HEK293 (cell line): Measurements from ENCODE around the gene GMPPA.

Source experiments
- CTCF ChIA-PET: fragments of 350-600 bp; formaldehyde crosslinking; extraction: SDS; loops from one replicate; lab custom pipeline; 2021; ENCODE audit warnings: antibody characterized with exemption; lab: Yijun Ruan, JAX
- POLR2A ChIA-PET: fragments of 300-600 bp; formaldehyde crosslinking; extraction: SDS; loops from one replicate; lab custom pipeline; 2020; ENCODE audit warnings: antibody characterized with exemption, inconsistent platforms; lab: Yijun Ruan, JAX
- H3K27ac ChIP-seq: fragments of 200-500 bp; sonication (Bioruptor generic); 2 replicates; pipeline ENCODE4 v1.5.1; 2014; ENCODE audit warnings: low read depth, low read length, control low read depth, inconsistent platforms; ENCODE audit errors: extremely low read depth
- H3K36me3 ChIP-seq, 2 experiments: fragments of 200-500 bp in 1 of 2; sonication (Bioruptor generic) in 1 of 2; 1 replicate in 1 of 2; 2 replicates in 1 of 2; pipeline ENCODE4 v1.5.1; 2014 to 2017; ENCODE audit warnings: inconsistent platforms in 2 of 2, low read length in 2 of 2; ENCODE audit not compliant: control insufficient read depth in 2 of 2, insufficient read depth in 1 of 2
- H3K4me1 ChIP-seq: fragments of 200-500 bp; sonication (Bioruptor generic); 2 replicates; pipeline ENCODE4 v1.5.1; 2014; ENCODE audit warnings: mild to moderate bottlenecking, low read length, inconsistent platforms; ENCODE audit not compliant: control insufficient read depth, insufficient read depth
- H3K4me3 ChIP-seq: 2 replicates; pipeline ENCODE4 v1.5.1; 2011; ENCODE audit warnings: low read depth, mild to moderate bottlenecking, control low read depth, low read length, moderate library complexity
- H3K9me3 ChIP-seq: fragments of 200-500 bp; sonication (Bioruptor generic); 2 replicates; pipeline ENCODE4 v1.5.1; 2014; ENCODE audit warnings: low read depth, low read length, inconsistent platforms; ENCODE audit not compliant: control insufficient read depth, insufficient read depth
- ATF2 ChIP-seq: fragments of 450-650 bp; formaldehyde crosslinking; IDR thresholded peaks from 2 replicates; pipeline ENCODE4 v1.5.1; 2016; ENCODE audit warnings: missing biosample characterization, missing genetic modification characterization, low read depth
- EGR2 ChIP-seq: fragments of 450-650 bp; formaldehyde crosslinking; IDR thresholded peaks from 2 replicates; pipeline ENCODE4 v1.5.1; 2016; ENCODE audit warnings: low read depth, missing biosample characterization, missing genetic modification characterization
- GLIS2 ChIP-seq: fragments of 450-650 bp; formaldehyde crosslinking; IDR thresholded peaks from 2 replicates; pipeline ENCODE4 v1.5.1; 2016; ENCODE audit warnings: missing biosample characterization, missing genetic modification characterization
- HOXD13 ChIP-seq: sonication (generic); formaldehyde crosslinking; IDR thresholded peaks from 2 replicates; pipeline ENCODE4 v1.8.0; 2022; ENCODE audit warnings: missing genetic modification reagents, borderline replicate concordance
- KLF1 ChIP-seq: fragments of 450-650 bp; formaldehyde crosslinking; IDR thresholded peaks from 2 replicates; pipeline ENCODE4 v1.5.1; 2016; ENCODE audit warnings: missing biosample characterization, missing genetic modification characterization
- PBX3 ChIP-seq: sonication (generic); formaldehyde crosslinking; IDR thresholded peaks from 2 replicates; pipeline ENCODE4 v1.8.1; 2022; ENCODE audit warnings: mild to moderate bottlenecking, moderate library complexity, missing genetic modification reagents
- SP2 ChIP-seq: fragments of 450-650 bp; formaldehyde crosslinking; IDR thresholded peaks from 2 replicates; pipeline ENCODE4 v1.5.1; 2016; ENCODE audit warnings: missing biosample characterization, missing genetic modification characterization
- ZBTB7A ChIP-seq: fragments of 450-650 bp; formaldehyde crosslinking; IDR thresholded peaks from 2 replicates; pipeline ENCODE4 v1.5.1; 2016; ENCODE audit warnings: low read depth, missing biosample characterization, missing genetic modification characterization
- ZFP69B ChIP-seq: fragments of 450-650 bp; formaldehyde crosslinking; IDR thresholded peaks from 2 replicates; pipeline ENCODE4 v1.5.1; 2016; ENCODE audit warnings: missing biosample characterization, missing genetic modification characterization
- ZIC2 ChIP-seq: fragments of 450-650 bp; formaldehyde crosslinking; IDR thresholded peaks from 2 replicates; pipeline ENCODE4 v1.5.1; 2016; ENCODE audit warnings: missing biosample characterization, missing genetic modification characterization
- ZNF404 ChIP-seq: fragments of 450-650 bp; formaldehyde crosslinking; IDR thresholded peaks from 2 replicates; pipeline ENCODE4 v1.5.1; 2017; ENCODE audit warnings: missing biosample characterization, missing genetic modification characterization
- ZNF561 ChIP-seq: fragments of 450-650 bp; IDR thresholded peaks from 2 replicates; pipeline ENCODE4 v1.5.1; 2018; ENCODE audit warnings: missing biosample characterization, missing genetic modification characterization, borderline replicate concordance
- ZNF585B ChIP-seq: fragments of 450-650 bp; formaldehyde crosslinking; IDR thresholded peaks from 2 replicates; pipeline ENCODE4 v1.5.1; 2016; ENCODE audit warnings: missing biosample characterization, missing genetic modification characterization
- ZNF600 ChIP-seq: fragments of 450-650 bp; formaldehyde crosslinking; IDR thresholded peaks from 2 replicates; pipeline ENCODE4 v1.5.1; 2016; ENCODE audit warnings: missing biosample characterization, missing genetic modification characterization
- ZNF677 ChIP-seq: fragments of 450-650 bp; IDR thresholded peaks from 2 replicates; pipeline ENCODE4 v1.5.0; 2018; ENCODE audit warnings: missing biosample characterization, mild to moderate bottlenecking, missing genetic modification characterization, moderate library complexity
- ZNF76 ChIP-seq: fragments of 450-650 bp; formaldehyde crosslinking; IDR thresholded peaks from 2 replicates; pipeline ENCODE4; 2016; ENCODE audit warnings: low read depth, missing biosample characterization, missing genetic modification characterization, borderline replicate concordance
- ZNF791 ChIP-seq: fragments of 450-650 bp; formaldehyde crosslinking; IDR thresholded peaks from 2 replicates; pipeline ENCODE4 v1.5.1; 2016; ENCODE audit warnings: missing biosample characterization, missing genetic modification characterization
- ZSCAN30 ChIP-seq: fragments of 450-650 bp; IDR thresholded peaks from 2 replicates; pipeline ENCODE4 v1.5.1; 2018; ENCODE audit warnings: missing biosample characterization, mild to moderate bottlenecking, missing genetic modification characterization, moderate library complexity
- TF ChIP-seq, protein P1 (sequence below): fragments of 450-650 bp; formaldehyde crosslinking; IDR thresholded peaks from 2 replicates; pipeline ENCODE4 v1.5.1; 2016; ENCODE audit warnings: missing biosample characterization, missing genetic modification characterization
- TF ChIP-seq, protein P2 (sequence below): fragments of 450-650 bp; formaldehyde crosslinking; IDR thresholded peaks from 2 replicates; pipeline ENCODE4 v1.5.1; 2016; ENCODE audit warnings: missing biosample characterization, missing genetic modification characterization

The GMPPA gene

GRCh38 chr2:219453671-219454590 is 44.8 kb upstream of the GMPPA start (continued):
- TF ChIP-seq, protein P1, sequence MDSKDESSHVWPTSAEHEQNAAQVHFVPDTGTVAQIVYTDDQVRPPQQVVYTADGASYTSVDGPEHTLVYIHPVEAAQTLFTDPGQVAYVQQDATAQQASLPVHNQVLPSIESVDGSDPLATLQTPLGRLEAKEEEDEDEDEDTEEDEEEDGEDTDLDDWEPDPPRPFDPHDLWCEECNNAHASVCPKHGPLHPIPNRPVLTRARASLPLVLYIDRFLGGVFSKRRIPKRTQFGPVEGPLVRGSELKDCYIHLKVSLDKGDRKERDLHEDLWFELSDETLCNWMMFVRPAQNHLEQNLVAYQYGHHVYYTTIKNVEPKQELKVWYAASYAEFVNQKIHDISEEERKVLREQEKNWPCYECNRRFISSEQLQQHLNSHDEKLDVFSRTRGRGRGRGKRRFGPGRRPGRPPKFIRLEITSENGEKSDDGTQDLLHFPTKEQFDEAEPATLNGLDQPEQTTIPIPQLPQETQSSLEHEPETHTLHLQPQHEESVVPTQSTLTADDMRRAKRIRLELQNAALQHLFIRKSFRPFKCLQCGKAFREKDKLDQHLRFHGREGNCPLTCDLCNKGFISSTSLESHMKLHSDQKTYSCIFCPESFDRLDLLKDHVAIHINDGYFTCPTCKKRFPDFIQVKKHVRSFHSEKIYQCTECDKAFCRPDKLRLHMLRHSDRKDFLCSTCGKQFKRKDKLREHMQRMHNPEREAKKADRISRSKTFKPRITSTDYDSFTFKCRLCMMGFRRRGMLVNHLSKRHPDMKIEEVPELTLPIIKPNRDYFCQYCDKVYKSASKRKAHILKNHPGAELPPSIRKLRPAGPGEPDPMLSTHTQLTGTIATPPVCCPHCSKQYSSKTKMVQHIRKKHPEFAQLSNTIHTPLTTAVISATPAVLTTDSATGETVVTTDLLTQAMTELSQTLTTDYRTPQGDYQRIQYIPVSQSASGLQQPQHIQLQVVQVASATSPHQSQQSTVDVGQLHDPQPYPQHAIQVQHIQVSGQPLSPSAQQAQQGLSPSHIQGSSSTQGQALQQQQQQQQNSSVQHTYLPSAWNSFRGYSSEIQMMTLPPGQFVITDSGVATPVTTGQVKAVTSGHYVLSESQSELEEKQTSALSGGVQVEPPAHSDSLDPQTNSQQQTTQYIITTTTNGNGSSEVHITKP (tag by site-specific recombination) = peak; percentile 75
- 0 out of 2 replicates have a peak, but pooled peaks have one; percentile 24 for TF ChIP-seq KLF1
- no peak for TF ChIP-seq GLIS2
- TF ChIP-seq, protein P2, sequence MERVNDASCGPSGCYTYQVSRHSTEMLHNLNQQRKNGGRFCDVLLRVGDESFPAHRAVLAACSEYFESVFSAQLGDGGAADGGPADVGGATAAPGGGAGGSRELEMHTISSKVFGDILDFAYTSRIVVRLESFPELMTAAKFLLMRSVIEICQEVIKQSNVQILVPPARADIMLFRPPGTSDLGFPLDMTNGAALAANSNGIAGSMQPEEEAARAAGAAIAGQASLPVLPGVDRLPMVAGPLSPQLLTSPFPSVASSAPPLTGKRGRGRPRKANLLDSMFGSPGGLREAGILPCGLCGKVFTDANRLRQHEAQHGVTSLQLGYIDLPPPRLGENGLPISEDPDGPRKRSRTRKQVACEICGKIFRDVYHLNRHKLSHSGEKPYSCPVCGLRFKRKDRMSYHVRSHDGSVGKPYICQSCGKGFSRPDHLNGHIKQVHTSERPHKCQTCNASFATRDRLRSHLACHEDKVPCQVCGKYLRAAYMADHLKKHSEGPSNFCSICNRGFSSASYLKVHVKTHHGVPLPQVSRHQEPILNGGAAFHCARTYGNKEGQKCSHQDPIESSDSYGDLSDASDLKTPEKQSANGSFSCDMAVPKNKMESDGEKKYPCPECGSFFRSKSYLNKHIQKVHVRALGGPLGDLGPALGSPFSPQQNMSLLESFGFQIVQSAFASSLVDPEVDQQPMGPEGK (tag by site-specific recombination) = no peak
- TF ChIP-seq HOXD13 (CRISPR knock-in tag) = no peak
- TF ChIP-seq ATF2 (tag by site-specific recombination) = no peak
- no peak for TF ChIP-seq ZNF600 (tag by site-specific recombination)
- no peak for TF ChIP-seq ZNF677
- TF ChIP-seq ZNF791 (tag by site-specific recombination) = no peak
- TF ChIP-seq EGR2 = 0 out of 2 replicates have a peak, but pooled peaks have one; percentile 43
- no peak for TF ChIP-seq ZSCAN30 (tag by site-specific recombination)
- no peak for TF ChIP-seq ZFP69B (tag by site-specific recombination)
- TF ChIP-seq ZNF561 (tag by site-specific recombination) = no peak
- no peak for TF ChIP-seq SP2 (tag by site-specific recombination)
- TF ChIP-seq, all 188 proteins: peak for 6

GRCh38 chr2:219455581-219455980 is 43.1 kb upstream of the GMPPA start:
- CTCF ChIA-PET = interaction anchor here (0.7 to 1.3 kb wide), 3 partner anchors 17 to 79 kb away, joined by 3 to 5 read pairs (median 3); no protein-coding TSS in a partner anchor
- H3K27ac ChIP-seq = no peak overlapping the region
- POLR2A ChIA-PET = interaction anchor here (1.0 kb wide), 1 partner anchor 8 kb away, joined by 4 read pairs; no protein-coding TSS in a partner anchor
- no peaks in the 10 kb centered on the region for H3K9me3 ChIP-seq
- peaks cover 0 to 10% of the 10 kb centered on the region in 2 experiments; a peak in 1 of 3 replicates for H3K36me3 ChIP-seq
- H3K4me3 ChIP-seq = no peak overlapping the region
- TF ChIP-seq ZBTB7A (no peak), ZNF76 (no peak), ZNF404 (tag by site-specific recombination) (no peak), ZNF585B (tag by site-specific recombination) (no peak), ZIC2 (tag by site-specific recombination) (peak; percentile 59), PBX3 (CRISPR knock-in tag) (no peak)
- H3K4me1 ChIP-seq = peaks cover under 1% of the 10 kb centered on the region; the same call in 1 of the 2 replicates
